HEK293T (cell line): ENCODE results near the gene HSPA14.

Experiments
- CTCF ChIA-PET: fragments of 350-600 bp; formaldehyde crosslinking; extraction: SDS; loops from one replicate; lab custom pipeline; 2021; ENCODE audit warnings: antibody characterized with exemption, inconsistent platforms; lab: Yijun Ruan, JAX
- POLR2A ChIA-PET: fragments of 350-600 bp; formaldehyde crosslinking; extraction: SDS; loops from one replicate; lab custom pipeline; 2020; ENCODE audit warnings: antibody characterized with exemption, inconsistent platforms; lab: Yijun Ruan, JAX
- DNase-seq: peaks from one replicate; pipeline ENCODE4 v3.0.0; 2012; ENCODE audit warnings: mixed read lengths; ENCODE audit errors: extremely low spot score
- ARNT ChIP-seq: fragments of 450-650 bp; IDR thresholded peaks from 2 replicates; pipeline ENCODE4 v1.6.1; 2017; ENCODE audit warnings: mild to moderate bottlenecking
- BHLHE40 ChIP-seq: fragments of 450-650 bp; IDR thresholded peaks from 2 replicates; pipeline ENCODE4 v1.6.1; 2016; ENCODE audit warnings: mild to moderate bottlenecking, moderate library complexity, borderline replicate concordance
- CTBP1 ChIP-seq: fragments of 450-650 bp; IDR thresholded peaks from 2 replicates; pipeline ENCODE4 v1.6.1; 2016; ENCODE audit warnings: borderline replicate concordance
- ELF4 ChIP-seq: fragments of 450-650 bp; IDR thresholded peaks from 2 replicates; pipeline ENCODE4 v1.6.1; 2017; ENCODE audit warnings: antibody characterized with exemption
- FOXA1 ChIP-seq: fragments of 450-650 bp; IDR thresholded peaks from 2 replicates; pipeline ENCODE4 v1.6.1; 2016; ENCODE audit warnings: mild to moderate bottlenecking
- FOXK2 ChIP-seq: fragments of 450-650 bp; IDR thresholded peaks from 2 replicates; pipeline ENCODE4 v1.6.1; 2016; ENCODE audit warnings: mild to moderate bottlenecking
- FOXM1 ChIP-seq: fragments of 450-650 bp; IDR thresholded peaks from 2 replicates; pipeline ENCODE4 v1.6.1; 2017; ENCODE audit warnings: mild to moderate bottlenecking, borderline replicate concordance
- HDGF ChIP-seq: fragments of 450-650 bp; IDR thresholded peaks from 2 replicates; pipeline ENCODE4 v1.6.1; 2017; ENCODE audit warnings: antibody characterized with exemption, borderline replicate concordance
- L3MBTL2 ChIP-seq: fragments of 450-650 bp; conservative IDR thresholded peaks from 2 replicates; pipeline ENCODE4 v1.6.1; 2016; ENCODE audit warnings: mild to moderate bottlenecking
- LEF1 ChIP-seq: fragments of 450-650 bp; IDR thresholded peaks from 2 replicates; pipeline ENCODE4 v1.6.1; 2017; ENCODE audit warnings: mild to moderate bottlenecking, borderline replicate concordance
- NFRKB ChIP-seq: fragments of 450-650 bp; IDR thresholded peaks from 2 replicates; pipeline ENCODE4 v1.6.1; 2016; ENCODE audit warnings: mild to moderate bottlenecking, moderate library complexity
- SP1 ChIP-seq: fragments of 450-650 bp; IDR thresholded peaks from 2 replicates; pipeline ENCODE4 v1.6.1; 2017
- SUZ12 ChIP-seq: fragments of 450-650 bp; IDR thresholded peaks from 2 replicates; pipeline ENCODE4 v1.6.1; 2016; ENCODE audit warnings: mild to moderate bottlenecking
- TARDBP ChIP-seq: fragments of 450-650 bp; IDR thresholded peaks from 2 replicates; pipeline ENCODE4 v1.6.1; 2016
- ZNF384 ChIP-seq: fragments of 450-650 bp; IDR thresholded peaks from 2 replicates; pipeline ENCODE4 v1.6.1; 2016
- TF ChIP-seq, protein P1 (sequence below): fragments of 450-650 bp; IDR thresholded peaks from 2 replicates; pipeline ENCODE4 v1.6.1; 2016

The HSPA14 gene

DNA sequence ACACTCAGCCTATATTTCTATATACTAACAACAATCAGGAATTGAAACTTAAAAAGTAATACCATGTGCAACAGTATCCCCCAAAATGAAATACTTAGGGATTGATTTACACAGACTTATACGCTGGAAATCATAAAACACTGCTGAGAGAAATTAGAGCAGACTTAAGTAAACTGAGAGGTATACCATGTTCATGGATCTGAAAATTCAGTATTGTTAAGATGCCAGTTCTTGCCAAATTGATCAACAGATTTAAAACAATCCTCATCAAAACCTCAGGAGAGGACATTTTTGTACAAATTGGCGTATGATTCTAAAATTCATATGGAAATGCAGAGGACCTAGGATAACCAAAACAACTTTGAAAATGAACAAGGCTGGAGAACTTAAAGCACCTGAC is 78.5 kb downstream of the HSPA14 start:
- ChIA-PET CTCF (no interaction called here), POLR2A (no interaction called here)

GRCh38 chr10:14917827-14918226 is 79.7 kb downstream of the HSPA14 start:
- DNase-seq = no peak
- POLR2A ChIA-PET = no interaction called here
- TF ChIP-seq SP1 = no peak
- no peak for TF ChIP-seq ZNF384
- TF ChIP-seq ELF4 = no peak
- no peak for TF ChIP-seq ARNT
- CTCF ChIA-PET = interaction anchor here (0.7 kb wide), 1 partner anchor 83 kb away, joined by 4 read pairs; no protein-coding TSS in a partner anchor

More for the DNA sequence above, 78.5 kb downstream of the HSPA14 start:
- TF ChIP-seq TARDBP = no peak
- TF ChIP-seq FOXK2 = no peak
- no peak for DNase-seq

DNA sequence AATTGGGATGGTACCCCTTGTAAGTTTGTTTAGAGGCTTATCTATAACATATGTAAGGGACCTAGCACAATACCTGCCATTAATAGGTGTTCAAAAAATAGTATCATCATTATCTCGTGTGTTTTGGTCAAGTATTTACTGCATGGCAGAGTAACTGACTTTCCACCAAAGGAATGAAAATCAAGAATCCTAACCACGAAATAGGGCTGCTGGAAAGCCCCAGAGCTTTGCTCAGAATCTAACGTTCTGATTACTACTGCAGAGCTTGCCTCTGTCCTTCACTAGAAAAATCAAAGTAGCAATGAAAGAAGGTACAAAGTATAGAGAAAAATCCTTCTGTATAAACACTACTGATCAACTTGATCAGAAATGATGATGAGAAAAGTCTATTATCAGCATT is 80.9 kb downstream of the HSPA14 start:
- no peak for DNase-seq
- TF ChIP-seq HDGF (no peak), ZNF384 (no peak), L3MBTL2 (no peak), NFRKB (no peak), ELF4 (no peak), FOXA1 (no peak), SUZ12 (no peak), TARDBP (no peak), BHLHE40 (no peak), LEF1 (no peak), FOXM1 (no peak), FOXK2 (no peak), CTBP1 (no peak), ARNT (no peak), SP1 (no peak)
- TF ChIP-seq, protein P1, sequence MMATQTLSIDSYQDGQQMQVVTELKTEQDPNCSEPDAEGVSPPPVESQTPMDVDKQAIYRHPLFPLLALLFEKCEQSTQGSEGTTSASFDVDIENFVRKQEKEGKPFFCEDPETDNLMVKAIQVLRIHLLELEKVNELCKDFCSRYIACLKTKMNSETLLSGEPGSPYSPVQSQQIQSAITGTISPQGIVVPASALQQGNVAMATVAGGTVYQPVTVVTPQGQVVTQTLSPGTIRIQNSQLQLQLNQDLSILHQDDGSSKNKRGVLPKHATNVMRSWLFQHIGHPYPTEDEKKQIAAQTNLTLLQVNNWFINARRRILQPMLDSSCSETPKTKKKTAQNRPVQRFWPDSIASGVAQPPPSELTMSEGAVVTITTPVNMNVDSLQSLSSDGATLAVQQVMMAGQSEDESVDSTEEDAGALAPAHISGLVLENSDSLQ = no peak
- ChIA-PET CTCF (no interaction called here), POLR2A (no interaction called here)
